HK-2 (cell line): ENCODE measurements around the gene MYEOV.

Experiments
- DNase-seq: peaks from one replicate; pipeline ENCODE4 v3.0.0-alpha.2; 2018; ENCODE audit not compliant: unreplicated experiment

Gene MYEOV

DNA sequence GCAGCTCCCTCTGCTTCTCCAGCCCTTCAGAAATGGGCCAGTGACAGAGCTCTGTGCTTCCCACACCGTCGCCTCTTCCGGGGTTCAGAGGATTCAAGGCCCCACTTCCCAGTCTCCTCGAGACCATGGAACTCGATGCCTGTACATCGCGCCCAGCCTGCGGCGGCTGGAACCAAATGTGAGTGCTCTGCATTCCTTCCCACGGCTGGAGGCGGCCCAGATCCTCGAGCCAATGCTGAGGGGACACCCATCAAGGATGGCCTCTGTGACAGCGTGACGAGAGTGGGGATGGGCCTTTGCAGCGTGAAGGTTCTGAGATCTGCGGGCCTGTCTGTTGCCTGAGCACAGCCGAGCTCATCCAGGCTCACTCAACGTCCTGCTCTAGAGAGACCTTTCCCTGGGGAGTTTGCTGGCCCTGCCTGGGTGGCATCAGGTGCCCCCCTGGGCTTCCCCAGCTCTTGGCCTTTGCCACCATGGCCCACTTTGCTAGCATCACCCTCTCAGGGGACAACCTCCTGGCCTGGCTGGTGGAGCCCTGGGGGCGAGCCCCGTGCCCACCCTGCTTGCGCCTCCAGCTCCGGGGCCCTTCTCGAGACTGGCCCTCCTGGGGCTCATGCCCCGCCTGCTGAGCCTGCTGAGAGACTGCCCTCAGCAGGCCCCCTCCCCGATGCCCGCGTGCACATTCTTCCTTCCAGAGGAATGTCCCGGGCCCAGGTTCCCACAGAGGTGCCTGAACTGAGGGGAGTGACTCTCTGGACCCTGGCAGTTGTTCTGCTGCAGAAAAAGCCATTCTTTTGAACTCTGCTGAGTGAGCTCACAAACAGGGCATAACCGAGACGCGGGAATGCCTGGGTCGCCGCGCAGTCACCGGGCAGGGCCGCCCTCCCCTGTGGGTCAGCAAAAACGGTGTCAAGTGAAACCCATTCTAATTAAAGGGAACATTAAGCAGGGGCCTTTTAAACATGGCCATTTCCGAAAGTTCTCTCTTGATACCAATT, 7.3 kb upstream of the MYEOV start:
- DNase-seq = no peak

DNA sequence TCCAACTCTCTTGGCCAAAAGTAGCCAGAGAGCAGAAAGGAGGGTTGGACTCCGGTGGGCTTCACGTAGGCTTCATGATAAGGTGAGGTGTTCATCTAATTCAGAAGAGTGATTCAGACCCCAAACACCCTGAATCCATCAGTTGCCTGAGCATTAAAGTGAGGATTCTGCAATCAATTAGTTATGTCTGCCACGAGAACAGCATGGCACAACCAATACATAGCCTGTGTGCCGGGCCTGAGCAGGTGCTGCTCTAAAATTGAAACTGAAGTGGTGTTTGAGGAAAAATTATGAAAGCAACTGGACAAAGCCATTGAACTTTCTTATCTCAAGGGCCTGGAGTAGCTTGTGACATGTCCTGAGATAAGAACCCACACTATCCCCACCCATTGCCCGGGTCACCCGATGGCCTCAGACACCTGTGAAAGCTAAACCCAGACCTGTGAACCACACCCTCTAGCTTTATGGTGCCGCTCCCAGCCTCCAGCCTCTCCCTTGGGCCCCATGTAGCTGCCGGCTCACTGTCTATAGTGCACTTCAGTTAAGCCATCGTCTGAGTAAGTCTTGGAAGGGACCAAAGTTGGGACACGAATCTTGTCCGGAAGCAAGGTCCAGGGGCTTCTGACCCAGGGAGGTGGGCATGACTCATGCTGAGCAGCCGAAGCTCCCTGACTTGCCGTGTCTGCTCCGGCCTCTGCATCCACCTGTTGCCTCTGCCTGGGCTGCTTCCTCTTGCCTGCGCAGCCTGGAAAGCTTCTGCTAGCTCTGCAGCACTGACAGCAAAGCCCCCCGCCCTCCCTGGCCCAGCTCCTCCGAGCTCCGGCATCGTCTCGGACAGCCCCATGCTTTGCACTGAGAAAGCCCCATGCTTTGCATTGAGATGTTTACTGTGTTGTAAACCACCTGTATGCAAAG, 5.7 kb upstream of the MYEOV start:
- DNase-seq = no peak

DNA sequence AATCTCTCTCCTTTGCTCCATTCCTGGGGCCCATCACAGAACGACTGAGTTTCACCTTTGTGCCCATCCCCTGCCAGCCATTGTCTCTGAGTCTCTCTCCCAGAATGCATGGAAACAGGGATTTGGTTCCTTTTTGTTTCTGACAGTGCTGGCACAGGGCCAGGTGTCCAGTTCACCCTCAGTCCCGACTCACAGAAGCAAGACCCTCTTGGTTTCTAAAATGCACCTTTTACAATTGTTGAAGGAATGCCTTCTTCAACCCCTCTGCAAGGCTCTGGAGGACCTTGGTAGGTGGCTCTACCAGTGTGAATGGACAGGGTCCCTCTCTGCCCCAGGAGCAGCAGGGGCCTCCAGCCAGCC, 5.1 kb upstream of the MYEOV start:
- DNase-seq = no peak

DNA sequence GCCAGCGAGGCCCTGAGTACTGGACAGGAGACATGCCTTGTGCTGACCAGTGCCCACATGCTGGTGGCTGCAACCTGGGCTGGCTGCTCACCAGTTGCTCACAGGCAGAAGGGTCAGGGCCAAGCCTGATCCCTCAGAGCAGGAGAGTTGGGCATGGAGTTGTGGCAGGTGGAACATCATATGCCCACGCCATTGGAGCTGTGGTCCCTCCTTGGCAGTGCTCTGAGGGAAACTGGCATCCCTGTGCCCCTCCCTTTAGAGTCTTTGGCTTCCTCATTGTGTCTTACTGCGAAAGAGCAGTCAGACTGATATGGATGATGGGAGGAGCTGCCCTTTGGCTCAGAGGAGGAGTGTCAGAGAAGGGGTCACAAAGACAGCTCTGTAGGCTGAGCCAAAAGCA, 3.1 kb upstream of the MYEOV start:
- DNase-seq = no peak

DNA sequence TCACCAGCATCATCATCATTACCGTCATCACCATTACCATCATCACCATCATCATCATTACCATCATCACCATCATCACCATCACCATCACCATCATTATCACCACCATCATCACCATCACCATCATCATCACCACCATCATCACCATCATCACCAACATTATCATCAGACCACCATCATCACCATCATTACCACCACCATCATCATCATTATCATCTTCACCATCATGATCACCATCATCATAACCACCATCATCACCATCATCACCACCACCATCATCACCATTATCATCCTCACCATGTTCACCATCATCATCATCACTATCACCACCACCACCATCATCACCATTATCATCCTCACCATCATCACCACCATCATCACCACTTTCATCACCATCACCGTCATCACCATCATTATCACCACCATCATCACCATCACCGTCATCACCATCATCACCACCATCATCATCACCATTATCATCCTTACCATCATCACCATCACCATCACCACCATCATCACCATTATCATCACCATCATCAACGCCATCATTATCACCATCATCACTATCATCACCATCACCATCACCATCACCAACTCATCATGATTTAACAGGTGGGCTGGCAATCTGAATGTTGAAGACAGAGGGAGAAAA, 2.4 kb upstream of the MYEOV start:
- no peak for DNase-seq

DNA sequence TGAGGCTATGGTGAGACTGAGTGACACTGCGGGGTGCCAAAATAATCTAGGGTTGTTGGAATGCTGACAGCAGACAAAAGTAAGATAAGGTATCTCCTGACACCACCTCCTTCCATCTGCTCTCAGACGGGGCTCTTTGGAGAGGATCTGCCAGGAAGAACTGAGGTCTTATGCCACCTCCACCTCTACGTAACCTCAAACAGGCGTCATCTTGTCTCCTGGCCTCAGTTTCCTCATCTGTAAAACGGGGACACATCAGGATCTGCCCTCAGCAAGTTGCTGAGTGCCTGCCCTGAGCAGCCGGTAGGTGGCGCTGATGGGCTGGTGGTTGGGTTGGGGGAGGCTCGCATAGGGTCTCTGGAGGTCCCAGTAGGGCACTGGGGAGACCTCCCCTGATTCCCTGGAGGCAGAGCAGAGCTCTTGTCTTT, 1.7 kb upstream of the MYEOV start:
- no peak for DNase-seq

DNA sequence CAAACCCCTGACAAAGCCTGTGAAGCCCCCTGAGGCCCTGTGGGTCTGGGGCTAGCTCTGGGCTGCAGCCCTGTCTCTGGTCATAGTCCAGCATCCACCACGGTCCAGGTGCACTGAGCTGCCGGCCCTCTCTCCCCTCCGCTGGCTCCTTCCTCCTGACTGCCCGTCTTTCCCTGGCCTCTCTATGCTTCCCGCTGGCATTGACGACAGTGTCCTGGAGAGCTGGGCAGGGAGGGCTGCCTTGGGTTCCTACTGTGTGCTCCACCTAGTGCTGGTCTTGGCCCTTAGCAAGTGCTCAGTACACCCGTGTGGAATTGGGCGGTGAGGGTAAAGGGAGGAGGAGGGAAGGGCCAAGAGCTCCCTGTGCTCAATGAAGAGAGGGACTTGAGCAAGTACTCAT, 868 bp upstream of the MYEOV start:
- no peak for DNase-seq

DNA sequence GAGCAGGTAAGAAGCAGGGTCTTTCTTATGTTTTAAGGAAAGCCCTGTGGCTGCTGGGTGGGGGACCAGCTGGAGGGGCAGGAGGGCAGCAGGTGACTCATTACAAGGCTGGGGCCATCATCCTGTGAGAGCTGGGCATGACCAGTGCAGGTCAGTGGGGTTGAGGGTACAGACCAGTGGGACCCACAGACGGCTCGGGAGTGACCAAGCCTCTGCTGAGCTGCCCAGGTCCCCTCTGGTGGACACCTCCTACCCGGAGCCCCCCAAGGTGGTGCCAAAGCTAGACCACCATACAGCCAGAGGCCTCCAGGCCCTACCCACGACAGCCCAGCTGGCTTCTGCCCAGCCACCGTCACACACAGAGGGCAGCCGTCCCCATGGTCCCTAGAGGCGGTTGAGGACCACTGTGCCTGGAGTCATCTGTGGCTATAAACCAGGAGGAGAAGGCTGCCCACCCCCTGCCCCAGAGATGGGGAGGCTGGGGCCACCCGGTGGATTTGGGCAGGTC, 670 bp downstream of the MYEOV start:
- DNase-seq = no peak

DNA sequence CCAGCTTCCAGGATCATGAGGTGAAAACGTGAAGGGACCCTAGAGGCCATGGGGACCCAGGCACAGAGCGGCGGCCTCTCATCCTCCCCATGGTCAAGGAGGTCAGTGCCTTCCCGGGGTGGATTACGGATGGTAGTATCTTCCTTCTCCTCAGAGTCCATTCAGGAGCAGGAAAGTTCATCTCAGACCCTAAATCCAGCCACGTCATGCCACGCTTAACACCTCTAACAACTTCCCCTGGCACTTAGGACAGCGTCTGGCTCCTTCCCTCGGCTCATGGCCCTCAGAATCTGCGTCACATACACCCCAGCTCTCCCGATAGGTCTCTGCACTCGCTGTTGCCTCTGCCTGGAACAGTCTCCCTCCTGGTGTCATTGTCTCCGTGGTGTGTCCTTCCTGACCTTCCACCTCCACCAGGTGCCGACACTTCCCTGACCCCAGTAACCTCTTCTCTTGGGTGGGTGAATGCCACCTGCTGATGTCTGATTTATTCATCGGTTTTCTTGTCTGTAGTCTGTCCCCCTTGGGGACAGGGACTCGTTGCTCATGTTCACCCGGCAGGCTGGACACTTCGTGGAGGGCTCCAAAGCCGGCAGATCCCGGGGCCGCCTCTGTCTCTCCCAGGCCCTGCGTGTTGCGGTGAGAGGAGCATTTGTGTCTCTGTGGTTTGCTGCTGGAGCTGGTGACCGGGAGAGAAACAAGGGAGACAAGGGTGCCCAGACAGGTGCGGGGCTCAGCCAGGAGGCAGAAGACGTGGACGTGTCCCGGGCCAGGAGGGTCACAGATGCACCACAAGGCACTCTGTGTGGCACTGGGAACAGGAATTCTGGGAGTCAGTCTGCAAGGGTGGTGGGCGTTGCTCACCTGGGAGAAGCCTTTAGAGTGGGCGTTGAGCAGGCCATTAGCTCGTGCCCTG, 1.4 kb downstream of the MYEOV start:
- no peak for DNase-seq

DNA sequence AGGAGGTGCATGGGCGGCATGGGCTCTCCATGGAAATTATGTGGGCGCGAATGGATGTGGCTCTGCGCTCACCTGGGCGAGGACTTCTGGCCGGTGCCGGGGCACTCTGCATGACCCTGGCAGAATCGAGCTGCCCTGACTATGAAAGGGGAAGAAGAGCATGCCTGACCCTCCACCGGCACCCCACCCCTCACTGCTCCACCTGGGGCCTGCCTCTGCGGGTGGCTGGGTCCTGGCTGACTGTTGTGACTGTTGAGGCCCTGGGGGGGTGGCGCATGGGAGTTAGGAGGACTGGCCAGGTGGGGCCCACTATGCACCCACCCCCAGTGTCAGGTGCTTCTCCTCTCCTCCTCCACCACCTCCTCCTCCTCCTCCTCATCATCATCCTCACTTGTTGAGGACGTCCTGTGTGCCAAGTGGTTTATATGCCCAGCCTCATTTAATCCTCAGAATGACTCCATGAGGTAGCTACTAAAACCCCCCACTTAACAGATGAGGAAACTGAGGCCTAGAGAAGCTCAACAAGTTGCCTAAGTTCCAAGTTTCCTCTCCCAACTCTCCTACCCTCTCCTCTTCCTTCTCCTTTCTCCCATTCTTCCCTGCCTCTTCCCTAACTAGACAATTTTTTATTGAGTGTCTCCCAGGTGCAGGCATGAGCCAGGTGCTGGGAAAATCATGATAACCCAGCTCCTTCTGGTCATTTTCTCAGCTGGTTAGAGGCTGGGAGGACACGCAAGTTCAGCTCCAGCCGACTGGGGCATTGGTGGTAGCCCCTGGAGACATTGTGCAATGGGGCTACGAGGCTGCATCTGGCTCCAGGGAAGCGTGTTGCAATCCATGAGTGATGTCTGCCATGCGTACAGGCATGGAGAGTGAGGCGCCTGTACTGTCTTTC, 2.3 kb downstream of the MYEOV start:
- DNase-seq = no peak

DNA sequence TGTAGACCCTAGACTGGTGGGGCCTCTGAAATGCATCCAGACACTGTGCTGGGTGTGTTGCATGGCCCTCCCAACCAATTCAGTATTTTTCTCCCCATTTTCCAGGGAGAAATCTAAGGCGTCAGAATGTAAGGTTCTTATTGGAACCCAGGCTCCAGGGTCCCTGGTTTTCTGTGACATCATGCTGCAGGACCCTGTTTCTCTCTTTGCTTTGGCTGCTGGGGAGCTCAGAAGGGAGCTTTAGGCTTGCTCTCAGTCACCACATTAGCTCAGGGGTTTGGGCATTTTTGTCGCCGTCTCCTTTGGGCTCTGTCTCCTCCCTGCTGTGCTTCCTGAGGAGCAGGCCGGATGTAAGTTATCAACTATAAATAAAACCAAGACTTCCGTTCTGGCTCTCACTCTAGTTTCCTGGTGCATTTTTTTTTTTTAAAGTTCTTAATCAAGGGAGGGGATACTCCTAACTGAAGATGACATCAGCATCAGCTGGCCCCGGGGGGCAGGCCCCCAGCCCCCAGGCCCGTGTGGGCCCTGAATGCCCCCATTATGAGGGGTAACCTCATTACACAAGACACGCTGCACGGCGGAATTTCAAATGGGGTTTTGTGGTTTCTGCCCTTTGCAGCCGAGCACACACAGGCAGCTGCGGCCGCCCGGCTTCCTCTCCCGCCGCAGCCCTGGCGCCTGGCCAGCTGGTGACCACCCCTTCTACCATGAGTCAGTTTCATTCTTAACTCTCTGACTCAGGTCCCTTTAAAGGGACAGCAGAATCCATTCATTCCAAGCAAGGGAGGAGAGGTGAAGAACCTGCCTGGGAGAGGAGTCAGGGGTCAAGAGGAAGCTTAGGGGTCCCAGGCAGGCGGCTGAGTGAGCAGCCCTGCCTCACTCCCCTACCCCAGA, 3.2 kb downstream of the MYEOV start:
- peak; percentile 92 for DNase-seq

DNA sequence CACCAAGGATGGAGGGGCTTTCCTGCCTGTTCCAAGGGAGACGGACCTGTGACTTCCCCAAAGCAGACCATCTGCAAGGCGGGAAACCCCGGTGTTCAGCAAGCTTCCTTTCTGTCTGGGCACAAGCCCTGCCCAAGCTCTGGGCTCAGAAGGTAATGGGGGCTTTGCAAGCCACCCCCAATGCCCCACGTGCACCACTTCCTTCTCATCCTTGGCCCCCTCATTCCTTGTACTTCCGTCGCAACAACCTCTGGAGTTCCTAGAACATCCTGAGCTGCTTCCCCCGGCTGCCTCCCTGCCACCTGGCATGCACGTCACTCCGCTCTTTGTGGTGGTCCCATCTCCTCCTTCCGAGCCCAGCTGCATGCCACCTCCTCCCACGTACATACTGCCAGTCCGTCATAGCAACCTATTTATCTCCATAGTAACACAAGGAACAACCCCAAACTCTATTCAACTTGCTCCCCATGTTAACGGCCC, 3.9 kb downstream of the MYEOV start:
- DNase-seq = no peak

DNA sequence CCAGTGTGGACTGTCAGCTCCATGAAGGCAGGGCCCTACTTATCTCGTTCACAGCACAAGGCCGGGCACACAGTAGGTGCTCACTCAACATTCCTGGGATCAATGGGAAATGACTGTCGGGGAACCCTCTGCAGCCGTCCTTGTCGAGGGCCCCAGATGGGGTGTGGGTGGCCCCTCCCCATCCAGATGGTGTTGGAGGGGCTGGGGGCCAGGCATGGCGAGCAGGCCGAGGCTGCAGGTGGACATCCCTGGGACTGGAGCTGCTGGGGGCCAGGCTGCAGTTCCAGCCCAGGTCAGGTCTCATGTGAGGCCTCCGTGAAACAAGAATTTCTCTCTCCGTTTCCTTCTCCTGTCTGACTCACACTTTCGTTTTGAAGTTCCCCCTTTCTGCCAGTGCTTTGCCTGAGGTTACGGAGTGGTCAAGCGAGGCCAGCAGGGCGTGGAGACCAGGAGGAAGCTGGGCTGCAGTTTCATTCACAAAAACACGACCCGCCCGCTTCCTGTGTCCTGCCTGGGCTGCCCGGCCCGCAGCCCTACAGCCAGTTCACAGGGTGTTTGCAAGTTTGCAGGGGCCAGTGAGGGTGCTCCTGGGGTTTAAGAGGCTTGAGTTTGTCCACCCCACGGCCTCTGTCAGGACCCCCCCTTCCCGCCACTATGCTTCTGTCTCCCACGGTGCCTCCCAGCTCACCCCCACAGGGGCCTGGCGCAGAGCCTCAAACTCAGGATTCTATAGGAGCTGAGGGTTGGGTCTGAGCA, 4.5 kb downstream of the MYEOV start:
- peak; percentile 85 for DNase-seq

DNA sequence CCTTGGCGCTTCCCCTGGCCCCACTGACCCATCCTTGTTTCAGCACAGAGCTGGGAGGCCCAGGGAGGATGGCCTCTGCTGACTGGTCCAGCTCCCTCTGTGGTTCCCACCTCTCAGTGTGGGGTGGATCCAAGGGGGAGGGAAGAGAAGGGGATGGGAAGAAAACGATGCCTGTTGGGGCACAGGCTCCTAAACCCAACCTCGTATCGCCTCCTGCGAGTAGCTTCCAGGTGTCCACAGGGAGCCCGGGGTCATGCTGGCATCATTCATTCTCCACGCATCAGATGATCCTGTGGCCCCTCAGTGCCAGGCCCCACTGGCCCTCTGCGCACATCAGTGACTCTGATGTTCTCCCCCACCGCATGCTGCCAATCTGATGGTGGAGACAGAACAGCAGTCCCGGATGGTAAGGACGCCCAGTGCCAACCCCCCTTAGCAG, 5.1 kb downstream of the MYEOV start:
- DNase-seq = no peak

DNA sequence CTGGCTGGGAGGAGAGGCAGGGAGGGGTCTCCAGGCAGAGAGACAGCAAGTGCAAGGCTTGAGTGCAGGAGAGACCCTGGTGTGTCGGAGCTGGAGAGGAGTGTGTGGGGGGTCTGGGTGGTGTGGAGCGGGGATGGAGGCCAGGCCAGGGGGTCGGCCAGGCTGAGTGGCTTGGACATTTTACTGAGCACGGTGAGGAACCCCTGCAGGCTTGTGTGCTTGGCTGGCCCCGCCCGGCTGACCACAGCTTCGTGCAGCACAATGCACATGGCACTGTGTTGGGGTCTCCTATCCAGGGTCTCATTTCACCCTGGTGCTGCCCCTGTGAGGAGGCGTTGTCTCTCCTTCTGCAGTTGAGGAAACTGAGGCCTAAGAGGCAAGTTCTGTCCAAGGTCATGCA, 5.6 kb downstream of the MYEOV start:
- no peak for DNase-seq

DNA sequence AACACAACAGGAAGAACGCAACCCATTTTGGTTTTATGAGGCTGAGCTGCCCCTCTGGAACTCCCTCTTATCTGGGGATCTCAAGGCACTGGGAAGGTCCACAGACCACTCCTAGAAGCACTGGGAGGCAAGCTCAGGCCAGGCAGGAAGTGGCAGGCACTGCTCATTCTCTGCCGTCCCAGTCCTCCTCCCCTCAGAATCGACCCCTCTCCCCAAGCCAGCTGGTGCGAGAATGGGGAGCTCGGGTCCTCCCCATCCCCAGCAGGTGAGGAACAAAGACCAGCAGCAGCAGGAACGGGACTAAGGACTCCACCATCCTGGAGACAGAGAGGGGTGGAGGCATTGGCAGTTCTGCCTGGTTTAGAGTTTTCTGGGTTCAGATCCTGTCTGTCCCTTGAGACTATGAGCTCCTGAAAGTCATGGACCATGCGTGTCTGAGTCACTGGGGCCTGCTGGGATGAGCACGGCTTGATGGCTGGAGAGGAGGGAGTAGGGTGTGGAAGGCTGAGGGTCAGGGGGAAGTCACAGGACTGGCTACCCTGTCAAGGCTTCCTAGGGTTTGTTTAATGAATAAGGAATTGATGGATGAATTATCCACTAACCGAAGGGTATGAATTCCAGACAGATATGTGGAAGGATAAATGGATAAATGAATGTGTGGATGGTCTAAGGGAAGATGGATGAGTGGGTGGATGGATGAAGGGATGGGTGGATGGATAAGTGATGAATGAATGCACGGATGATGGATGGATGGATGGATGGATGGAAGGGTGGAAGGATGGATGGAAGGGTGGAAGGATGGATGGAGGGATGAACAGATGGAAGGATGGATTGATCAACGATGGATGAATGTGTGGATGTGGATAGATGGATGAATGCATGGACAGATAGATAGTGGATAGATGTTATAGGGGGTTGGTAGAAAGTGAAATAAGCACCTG, 6.4 kb downstream of the MYEOV start:
- DNase-seq = peak; percentile 50

DNA sequence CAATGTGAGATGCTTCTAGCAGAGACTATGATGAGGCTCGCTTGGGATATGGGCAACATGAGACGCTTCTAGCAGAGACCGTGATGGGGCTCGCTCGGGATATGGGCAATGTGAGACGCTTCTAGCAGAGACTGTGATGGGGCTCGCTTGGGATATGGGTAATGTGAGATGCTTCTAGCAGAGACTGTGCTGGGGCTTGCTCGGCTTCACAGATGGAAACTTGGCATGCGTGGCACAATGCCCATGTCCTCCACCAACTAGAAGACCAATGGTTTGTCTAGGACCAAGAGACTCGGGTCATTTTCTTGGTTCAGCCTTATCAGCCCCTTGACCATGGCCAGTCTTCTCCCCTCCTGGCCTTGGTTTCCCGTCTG, 7.1 kb downstream of the MYEOV start:
- no peak for DNase-seq
